Purkinje cell (primary cell): ENCODE data around the gene CITED4. TPM values are rescaled to one million over a fixed set of nuclear protein-coding genes. Genes with fewer than 3 reads are reported as not detected.

Experiments
- polyA plus RNA-seq: library from polyadenylated mRNA; unstranded; fragments of >200 nt; fragmentation: Nextera tagmentation; gene quantifications from 2 replicates; pipeline ENCODE4 v1.2.1, GENCODE V29; 2014

The CITED4 gene, protein sequence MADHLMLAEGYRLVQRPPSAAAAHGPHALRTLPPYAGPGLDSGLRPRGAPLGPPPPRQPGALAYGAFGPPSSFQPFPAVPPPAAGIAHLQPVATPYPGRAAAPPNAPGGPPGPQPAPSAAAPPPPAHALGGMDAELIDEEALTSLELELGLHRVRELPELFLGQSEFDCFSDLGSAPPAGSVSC
- 0.74 and 3.0 TPM in 2 replicates for polyA plus RNA-seq

DNA sequence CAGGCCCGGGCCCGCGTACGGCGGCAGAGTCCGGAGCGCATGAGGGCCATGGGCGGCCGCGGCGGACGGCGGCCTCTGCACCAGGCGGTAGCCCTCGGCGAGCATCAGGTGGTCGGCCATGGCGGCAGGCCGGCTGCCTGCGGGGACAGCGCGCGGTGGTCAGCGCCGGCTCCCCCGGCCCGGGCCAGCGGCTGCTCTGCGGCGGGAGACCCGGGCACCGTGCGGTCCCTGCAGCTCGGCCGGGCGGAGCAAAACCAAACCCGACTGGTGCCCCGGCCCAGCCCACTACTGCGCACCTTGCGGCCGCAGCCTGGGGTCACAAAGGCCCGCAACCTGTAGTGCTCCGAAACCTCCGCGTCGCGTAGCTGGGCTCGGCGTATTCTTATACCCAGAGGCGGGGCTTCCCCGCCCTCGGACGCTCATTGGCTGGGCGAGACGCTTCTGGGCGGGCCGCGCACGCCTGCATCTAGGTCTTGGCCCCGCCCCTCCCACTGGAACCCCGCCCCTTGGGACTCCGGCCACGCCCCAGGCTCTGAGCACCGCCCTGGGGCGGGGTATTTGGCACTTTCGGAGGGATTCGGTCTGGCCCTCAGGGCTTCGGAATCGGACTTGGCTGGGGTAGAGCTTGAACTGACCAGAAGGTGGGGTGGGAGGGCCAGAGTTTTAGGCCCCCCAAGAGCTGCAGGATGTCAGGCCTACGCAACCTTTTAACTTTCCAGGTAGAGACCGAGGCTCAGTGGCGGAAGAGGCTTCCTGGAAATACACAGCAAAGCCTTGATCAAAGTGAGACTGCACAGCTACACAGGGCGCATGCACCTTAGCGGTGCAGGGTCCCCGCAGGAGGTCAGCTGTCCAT is at the start of gene CITED4:
CITED4 (minus strand) TSS at position 356 of the 856 bp plus-strand sequence; CDS start at position 120, 236 bp downstream.

Other genes starting within 250 kb of the CITED4 start
- 0.28 and 5.0 TPM in 2 replicates for gene RIMS3, start 196.7 kb downstream of the CITED4 start, polyA plus RNA-seq
- gene NFYC, start 170.7 kb downstream of the CITED4 start, polyA plus RNA-seq, result 21.3 and 28.1 TPM in 2 replicates
- gene KCNQ4, start 78.6 kb downstream of the CITED4 start, polyA plus RNA-seq, result not detected in 2 replicates
- 22.7 and 25.4 TPM in 2 replicates for gene CTPS1, start 117.3 kb upstream of the CITED4 start, polyA plus RNA-seq
- 0.26 TPM in 1 of 2 replicates, not detected in the other for gene SLFNL1, start 159.4 kb upstream of the CITED4 start, polyA plus RNA-seq